ENCODE measurements around the gene AHRR. TPM values are rescaled to one million over a fixed set of nuclear protein-coding genes. Genes with fewer than 3 reads are reported as not detected.

AHRR gene
- total RNA-seq, 1 donor, result 54.6 TPM

DNA sequence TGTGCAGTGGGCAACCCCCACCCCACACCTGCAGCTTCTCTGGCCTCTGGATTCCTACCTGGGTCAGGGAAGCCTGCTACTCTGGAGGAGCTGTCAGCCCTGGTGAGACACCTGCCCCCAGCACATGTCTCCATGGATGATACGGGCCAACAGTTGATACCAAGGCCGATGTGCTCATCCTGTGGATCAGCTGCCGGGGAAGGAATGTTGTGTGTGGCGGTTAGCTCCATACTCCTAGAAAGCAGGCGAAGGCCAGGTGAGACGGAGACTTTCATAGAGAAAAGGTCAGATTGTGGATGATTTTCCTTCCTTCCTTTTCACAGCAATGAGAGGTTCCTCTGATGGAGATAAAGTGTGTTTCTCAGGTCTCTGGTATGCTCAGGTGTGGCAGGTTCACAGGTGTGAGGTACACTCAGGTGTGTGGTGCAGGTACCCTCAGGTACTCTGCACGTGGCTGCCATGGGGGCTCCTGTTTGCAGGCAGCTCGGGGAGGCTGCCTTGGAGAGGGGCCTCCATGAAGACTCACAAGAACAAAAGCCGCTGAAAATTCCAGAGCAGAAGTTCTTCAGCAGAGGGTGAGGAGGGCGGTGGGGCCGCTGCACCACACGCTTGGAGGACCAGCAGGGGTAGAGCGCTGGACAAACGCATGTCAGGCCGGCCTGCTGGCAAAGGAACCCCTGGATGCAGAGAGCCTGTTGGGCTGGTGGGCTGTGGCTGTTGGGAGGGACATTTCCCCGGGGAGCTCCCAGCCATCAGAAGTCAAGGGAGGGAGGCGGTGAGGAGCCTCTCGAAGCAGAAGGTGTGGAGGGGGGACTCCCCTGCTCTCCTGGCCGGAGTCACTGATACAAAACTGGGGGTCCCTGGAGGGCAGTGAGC is 5.1 kb upstream of the AHRR start:
- H3K79me2 ChIP-seq (ENCODE audit: insufficient read depth, low read length), result peaks cover 31% of the 10 kb centered on the region
- no peak overlapping the region for H2AFZ ChIP-seq (ENCODE audit: low read length)
- H4K20me1 ChIP-seq (ENCODE audit: insufficient read depth, low read length), result peaks cover 12% of the 10 kb centered on the region
- DNase-seq (ENCODE audit: insufficient read length, low spot score, missing footprints), result peak; percentile 48
- peak overlapping the region; percentile 28 for H3K27ac ChIP-seq (ENCODE audit: low read depth, low read length)
- H3K9me3 ChIP-seq (ENCODE audit: low read depth, low read length), result no peaks in the 10 kb centered on the region
- H3K4me1 ChIP-seq (ENCODE audit: insufficient read depth, low read length), result peaks cover 20% of the 10 kb centered on the region
- TF ChIP-seq, protein P1, sequence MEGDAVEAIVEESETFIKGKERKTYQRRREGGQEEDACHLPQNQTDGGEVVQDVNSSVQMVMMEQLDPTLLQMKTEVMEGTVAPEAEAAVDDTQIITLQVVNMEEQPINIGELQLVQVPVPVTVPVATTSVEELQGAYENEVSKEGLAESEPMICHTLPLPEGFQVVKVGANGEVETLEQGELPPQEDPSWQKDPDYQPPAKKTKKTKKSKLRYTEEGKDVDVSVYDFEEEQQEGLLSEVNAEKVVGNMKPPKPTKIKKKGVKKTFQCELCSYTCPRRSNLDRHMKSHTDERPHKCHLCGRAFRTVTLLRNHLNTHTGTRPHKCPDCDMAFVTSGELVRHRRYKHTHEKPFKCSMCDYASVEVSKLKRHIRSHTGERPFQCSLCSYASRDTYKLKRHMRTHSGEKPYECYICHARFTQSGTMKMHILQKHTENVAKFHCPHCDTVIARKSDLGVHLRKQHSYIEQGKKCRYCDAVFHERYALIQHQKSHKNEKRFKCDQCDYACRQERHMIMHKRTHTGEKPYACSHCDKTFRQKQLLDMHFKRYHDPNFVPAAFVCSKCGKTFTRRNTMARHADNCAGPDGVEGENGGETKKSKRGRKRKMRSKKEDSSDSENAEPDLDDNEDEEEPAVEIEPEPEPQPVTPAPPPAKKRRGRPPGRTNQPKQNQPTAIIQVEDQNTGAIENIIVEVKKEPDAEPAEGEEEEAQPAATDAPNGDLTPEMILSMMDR (IDR thresholded peaks at IDR 0.05; ENCODE audit: extremely low read depth, low read depth, low read length), result no peak
- H3K4me3 ChIP-seq (ENCODE audit: insufficient read depth, low read length), result no peak overlapping the region
- no peak overlapping the region for H3K4me2 ChIP-seq (ENCODE audit: insufficient read depth, low read length)
- peaks cover 21% of the 10 kb centered on the region for H3K36me3 ChIP-seq (ENCODE audit: insufficient read depth, low read length)
- H3K27me3 ChIP-seq (ENCODE audit: insufficient read depth, low read length), result no peaks in the 10 kb centered on the region

DNA sequence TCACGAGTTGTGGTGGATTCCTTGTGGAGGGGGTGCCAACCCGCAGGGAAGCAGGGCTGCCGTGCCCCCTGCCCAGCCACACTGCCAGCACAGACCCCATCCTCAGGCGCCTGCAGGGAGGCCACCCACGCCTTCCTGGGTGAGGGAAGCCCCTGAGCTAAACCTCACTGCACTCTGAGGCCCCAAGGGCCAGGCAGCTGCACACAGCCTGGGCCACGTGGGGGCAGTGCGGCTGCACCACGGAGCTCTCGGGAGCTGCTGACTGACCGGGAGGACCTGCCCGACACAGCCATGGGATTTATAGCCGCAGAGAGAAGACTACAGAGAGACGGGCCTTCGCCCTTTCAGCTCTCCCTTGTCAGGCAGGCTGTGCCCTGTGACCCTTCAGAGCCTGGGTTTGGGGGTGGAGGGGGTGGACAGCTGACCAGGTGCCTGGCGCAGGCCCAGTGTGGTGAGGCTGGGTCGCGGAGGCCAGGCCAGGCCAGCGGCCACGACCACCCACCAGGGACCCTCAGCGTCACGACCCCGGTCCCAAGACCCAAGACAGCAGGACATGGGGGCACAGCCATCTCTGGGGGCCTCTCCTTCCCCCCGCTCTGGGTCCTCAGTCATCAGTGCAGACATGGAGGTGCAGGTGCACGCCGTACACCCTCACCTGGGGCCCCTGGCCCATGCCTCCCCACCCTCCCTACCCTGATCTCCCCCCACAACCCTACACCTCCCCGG is 4.3 kb upstream of the AHRR start:
- H3K4me3 ChIP-seq (ENCODE audit: insufficient read depth, low read length), result no peak overlapping the region
- no peak overlapping the region for H2AFZ ChIP-seq (ENCODE audit: low read length)
- H4K20me1 ChIP-seq (ENCODE audit: insufficient read depth, low read length), result peaks cover 12% of the 10 kb centered on the region
- H3K79me2 ChIP-seq (ENCODE audit: insufficient read depth, low read length), result peaks cover 34% of the 10 kb centered on the region
- no peak overlapping the region for H3K4me2 ChIP-seq (ENCODE audit: insufficient read depth, low read length)
- TF ChIP-seq, protein P1 (IDR thresholded peaks at IDR 0.05; ENCODE audit: extremely low read depth, low read depth, low read length), result peak; percentile 88
- DNase-seq (ENCODE audit: insufficient read length, low spot score, missing footprints), result peak; percentile 99
- peaks cover 20% of the 10 kb centered on the region for H3K4me1 ChIP-seq (ENCODE audit: insufficient read depth, low read length)
- H3K27me3 ChIP-seq (ENCODE audit: insufficient read depth, low read length), result no peaks in the 10 kb centered on the region
- peak overlapping the region; percentile 56 for H3K27ac ChIP-seq (ENCODE audit: low read depth, low read length)
- H3K9me3 ChIP-seq (ENCODE audit: low read depth, low read length), result no peaks in the 10 kb centered on the region
- peaks cover 21% of the 10 kb centered on the region for H3K36me3 ChIP-seq (ENCODE audit: insufficient read depth, low read length)

DNA sequence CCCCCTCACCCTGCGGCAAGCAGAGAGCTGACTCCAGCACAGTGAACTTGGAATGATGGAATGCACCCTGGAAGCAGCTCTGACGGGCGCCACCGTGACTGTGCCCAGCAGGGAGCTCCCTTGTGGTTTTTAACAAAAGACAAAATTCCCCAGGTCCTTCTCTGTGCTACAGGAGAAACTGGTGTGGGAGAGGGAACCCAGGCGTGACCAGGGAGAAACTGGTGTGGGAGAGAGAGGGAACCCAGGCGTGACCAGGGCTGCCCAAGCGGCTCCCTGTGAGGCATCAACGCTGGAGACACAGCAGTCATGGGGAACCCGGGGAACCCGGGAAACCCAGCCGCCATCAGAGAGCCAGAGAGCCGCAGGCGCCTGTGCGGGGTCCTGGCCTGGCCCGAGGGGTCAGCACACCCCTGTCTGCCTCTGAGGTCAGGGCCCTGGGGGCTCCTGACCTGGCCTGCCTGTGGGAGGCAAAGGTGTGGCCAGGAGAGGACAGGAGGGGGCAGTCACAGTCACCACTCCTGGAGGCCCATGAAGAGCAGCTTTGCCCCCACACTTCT is 3.1 kb upstream of the AHRR start:
- Histone ChIP-seq H3K4me2 (ENCODE audit: insufficient read depth, low read length) (peak overlapping the region; percentile 7), H3K27ac (ENCODE audit: low read depth, low read length) (peak overlapping the region; percentile 61), H3K36me3 (ENCODE audit: insufficient read depth, low read length) (peaks cover 19% of the 10 kb centered on the region), H3K4me1 (ENCODE audit: insufficient read depth, low read length) (peaks cover 27% of the 10 kb centered on the region), H3K4me3 (ENCODE audit: insufficient read depth, low read length) (no peak overlapping the region), H3K79me2 (ENCODE audit: insufficient read depth, low read length) (peaks cover 36% of the 10 kb centered on the region), H3K9me3 (ENCODE audit: low read depth, low read length) (no peaks in the 10 kb centered on the region), H2AFZ (ENCODE audit: low read length) (no peak overlapping the region), H4K20me1 (ENCODE audit: insufficient read depth, low read length) (peaks cover 10% of the 10 kb centered on the region), H3K27me3 (ENCODE audit: insufficient read depth, low read length) (no peaks in the 10 kb centered on the region)
- TF ChIP-seq, protein P1 (IDR thresholded peaks at IDR 0.05; ENCODE audit: extremely low read depth, low read depth, low read length), result no peak
- DNase-seq (ENCODE audit: insufficient read length, low spot score, missing footprints), result peak; percentile 89

Data from osteoblast (primary cell).